GM21529 (cell line): ENCODE results near the gene SENP2.

Source experiments
- ATAC-seq: cut with Tn5 transposase; IDR thresholded peaks from one replicate; pipeline ENCODE4 v1.9.1; 2021; ENCODE audit not compliant: unreplicated experiment

SENP2 gene

GRCh38 chr3:185677146-185677829, 91.2 kb downstream of the SENP2 start:
- ATAC-seq: peak; percentile 59

DNA sequence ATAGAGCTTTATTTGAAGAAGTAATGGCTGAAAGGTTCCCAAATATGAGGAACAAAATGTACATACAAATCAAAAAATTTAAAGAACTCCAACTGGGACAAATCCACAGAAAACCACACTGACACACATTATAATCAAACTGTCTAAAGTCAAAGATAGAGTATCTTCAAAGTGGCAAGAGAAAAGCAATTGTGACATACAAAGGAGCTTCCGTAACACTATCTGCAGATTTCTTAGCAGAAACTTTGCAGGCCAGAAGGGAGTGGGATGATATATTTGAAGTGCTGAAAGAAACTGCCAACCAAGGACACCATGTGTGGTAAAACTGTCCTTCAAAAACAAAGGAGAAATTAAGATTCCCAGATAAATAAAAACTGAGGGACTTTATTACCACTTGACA, 91.9 kb downstream of the SENP2 start:
- no peak for ATAC-seq

GRCh38 chr3:185680231-185680630, 94.1 kb downstream of the SENP2 start:
- no peak for ATAC-seq
